DND-41 (cell line): ENCODE results near the gene KISS1.

ENCODE experiments used
- EZH2 ChIP-seq: IDR thresholded peaks from 3 replicates; pipeline ENCODE4 v1.6.1; 2012; ENCODE audit warnings: borderline replicate concordance, low read depth, mild to moderate bottlenecking, moderate library complexity, low read length, inconsistent platforms; ENCODE audit not compliant: severe bottlenecking
- TF ChIP-seq, protein P1 (sequence below): IDR thresholded peaks from 2 replicates; pipeline ENCODE4 v1.5.1; 2012; ENCODE audit warnings: borderline replicate concordance, low read length, moderate library complexity, mild to moderate bottlenecking; ENCODE audit not compliant: poor library complexity, severe bottlenecking; ENCODE audit errors: extremely low read depth

DNA sequence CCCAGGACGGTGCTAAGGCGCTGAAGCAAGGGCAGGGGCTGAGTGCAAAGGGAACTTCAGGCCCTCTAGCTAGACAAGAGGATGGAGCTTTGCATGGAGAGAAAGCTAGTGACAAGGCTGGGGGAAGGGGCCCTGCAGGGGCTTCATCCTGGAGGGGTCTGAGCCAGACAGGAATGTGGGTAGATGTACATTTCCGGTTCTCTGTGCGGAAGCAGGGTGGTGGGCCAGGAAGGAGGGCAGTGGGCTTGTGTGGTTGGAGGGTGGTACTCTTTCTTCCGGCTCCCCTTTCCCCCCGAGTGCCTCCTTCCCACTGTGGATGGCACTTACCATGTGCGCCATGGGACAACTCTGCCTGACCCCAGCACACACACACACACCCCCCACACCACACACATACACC lies 1.5 kb downstream of the KISS1 start:
- TF ChIP-seq, protein P1, sequence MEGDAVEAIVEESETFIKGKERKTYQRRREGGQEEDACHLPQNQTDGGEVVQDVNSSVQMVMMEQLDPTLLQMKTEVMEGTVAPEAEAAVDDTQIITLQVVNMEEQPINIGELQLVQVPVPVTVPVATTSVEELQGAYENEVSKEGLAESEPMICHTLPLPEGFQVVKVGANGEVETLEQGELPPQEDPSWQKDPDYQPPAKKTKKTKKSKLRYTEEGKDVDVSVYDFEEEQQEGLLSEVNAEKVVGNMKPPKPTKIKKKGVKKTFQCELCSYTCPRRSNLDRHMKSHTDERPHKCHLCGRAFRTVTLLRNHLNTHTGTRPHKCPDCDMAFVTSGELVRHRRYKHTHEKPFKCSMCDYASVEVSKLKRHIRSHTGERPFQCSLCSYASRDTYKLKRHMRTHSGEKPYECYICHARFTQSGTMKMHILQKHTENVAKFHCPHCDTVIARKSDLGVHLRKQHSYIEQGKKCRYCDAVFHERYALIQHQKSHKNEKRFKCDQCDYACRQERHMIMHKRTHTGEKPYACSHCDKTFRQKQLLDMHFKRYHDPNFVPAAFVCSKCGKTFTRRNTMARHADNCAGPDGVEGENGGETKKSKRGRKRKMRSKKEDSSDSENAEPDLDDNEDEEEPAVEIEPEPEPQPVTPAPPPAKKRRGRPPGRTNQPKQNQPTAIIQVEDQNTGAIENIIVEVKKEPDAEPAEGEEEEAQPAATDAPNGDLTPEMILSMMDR: no peak
- TF ChIP-seq EZH2: no peak
